Retina (tissue), 1 donor: ENCODE results near the gene ITGA4.

Source experiments
- DNase-seq: peaks from one replicate; pipeline ENCODE4 v3.0.0-alpha.2; 2016

The ITGA4 gene

DNA sequence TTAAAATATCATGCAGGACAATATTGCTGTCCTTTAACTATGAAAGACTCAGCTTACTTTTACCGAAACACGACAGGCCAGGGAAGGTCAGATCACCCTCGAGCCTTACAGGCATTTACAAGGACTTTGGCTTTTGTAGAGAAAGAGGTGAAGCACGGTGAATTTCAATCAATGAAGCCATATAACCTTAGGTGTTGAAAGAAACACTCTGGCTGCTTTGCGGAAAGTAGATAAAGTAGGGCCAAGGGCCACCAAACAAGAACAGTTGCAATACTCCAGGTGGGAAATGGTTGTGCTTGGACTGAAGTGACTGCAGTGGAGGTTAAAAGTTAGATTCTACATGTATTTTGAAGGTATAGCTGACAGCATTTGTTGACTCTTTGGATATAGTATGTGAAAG is 119.2 kb downstream of the ITGA4 start:
- no peak for DNase-seq

DNA sequence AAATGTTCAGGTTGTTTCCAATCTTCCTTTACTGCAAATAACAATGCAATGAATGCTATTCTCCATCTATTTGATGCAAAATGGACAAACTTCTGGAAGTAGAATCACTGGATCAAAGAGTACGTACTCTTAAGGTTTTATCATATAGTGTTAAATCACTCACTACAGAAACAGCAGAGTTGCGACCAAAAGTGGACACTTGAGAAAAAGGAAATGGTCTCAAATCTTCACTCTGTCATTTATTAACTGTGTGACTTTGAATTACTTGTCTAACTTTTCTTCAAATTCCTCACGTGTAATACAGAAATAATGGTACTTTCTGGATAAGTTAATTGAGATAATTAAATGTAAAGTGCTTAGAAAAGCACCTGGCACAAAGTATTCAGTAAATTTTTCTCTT is 121.6 kb downstream of the ITGA4 start:
- DNase-seq: no peak

DNA sequence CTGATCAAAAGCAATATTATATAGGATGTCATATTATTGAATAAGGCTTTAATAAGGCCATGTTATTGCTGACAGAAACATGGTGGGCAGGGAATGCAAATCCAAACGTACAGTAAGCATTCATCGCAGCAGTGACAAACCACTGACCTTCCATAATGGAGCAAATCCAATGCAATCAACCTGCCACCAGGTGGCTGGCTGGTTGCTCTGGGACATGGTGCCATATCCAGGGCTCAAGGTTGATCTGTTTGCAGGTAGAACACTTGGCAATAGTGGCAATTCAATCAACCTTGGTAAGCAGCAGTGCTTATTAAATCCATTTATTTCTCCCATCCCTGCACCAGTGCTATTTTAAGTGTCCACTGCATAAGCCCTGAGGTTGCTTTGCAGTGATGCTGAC is 124.3 kb downstream of the ITGA4 start:
- DNase-seq: no peak

DNA sequence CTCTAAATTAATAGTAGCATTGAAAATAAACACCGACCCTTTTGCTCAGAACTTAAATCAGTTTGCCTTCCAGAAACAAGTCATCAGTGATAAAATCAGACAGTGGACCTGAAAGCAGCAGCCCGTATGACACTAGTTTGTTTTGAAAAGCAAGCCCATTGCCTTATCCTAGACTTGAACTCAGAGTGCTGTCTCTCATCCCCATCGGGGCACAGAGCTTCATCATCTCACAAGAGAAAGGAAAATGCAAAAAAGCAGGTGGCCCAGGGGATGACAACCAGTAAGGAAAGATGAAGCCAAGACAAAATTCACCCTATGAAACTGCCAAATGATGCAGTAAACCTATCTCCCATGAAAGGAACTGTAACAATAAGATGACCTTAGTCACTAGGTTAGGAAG is 128.5 kb downstream of the ITGA4 start:
- peak; percentile 28 for DNase-seq
